Measurements from ENCODE around the gene UBTD2.

DNA sequence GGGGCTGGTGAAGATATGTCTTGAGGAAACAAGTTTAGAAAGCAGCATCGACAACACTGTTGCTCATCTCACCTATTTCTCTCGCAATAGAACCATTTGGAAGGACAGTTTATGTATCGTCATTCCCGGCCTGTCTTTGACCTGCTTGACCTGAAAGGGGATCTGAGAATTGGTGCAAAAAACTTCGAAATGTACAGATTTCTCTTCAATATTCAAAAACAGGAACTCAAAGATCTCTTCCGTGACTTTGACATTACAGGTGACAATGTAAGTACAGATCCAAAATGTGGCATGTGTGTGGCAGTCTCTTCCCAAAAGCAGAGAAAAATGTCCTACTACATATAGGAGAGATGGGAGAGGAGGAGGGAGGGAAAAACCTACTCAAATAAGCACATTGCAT lies 83.1 kb downstream of the UBTD2 start:
- TF ChIP-seq, protein P1, sequence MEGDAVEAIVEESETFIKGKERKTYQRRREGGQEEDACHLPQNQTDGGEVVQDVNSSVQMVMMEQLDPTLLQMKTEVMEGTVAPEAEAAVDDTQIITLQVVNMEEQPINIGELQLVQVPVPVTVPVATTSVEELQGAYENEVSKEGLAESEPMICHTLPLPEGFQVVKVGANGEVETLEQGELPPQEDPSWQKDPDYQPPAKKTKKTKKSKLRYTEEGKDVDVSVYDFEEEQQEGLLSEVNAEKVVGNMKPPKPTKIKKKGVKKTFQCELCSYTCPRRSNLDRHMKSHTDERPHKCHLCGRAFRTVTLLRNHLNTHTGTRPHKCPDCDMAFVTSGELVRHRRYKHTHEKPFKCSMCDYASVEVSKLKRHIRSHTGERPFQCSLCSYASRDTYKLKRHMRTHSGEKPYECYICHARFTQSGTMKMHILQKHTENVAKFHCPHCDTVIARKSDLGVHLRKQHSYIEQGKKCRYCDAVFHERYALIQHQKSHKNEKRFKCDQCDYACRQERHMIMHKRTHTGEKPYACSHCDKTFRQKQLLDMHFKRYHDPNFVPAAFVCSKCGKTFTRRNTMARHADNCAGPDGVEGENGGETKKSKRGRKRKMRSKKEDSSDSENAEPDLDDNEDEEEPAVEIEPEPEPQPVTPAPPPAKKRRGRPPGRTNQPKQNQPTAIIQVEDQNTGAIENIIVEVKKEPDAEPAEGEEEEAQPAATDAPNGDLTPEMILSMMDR (conservative IDR thresholded peaks at IDR 0.05 in 1 of 2, IDR thresholded peaks at IDR 0.05 in 1 of 2; ENCODE audit: low read depth in 1 of 2, low read length in 2 of 2) = no peak
- TF ChIP-seq EZH2 (IDR thresholded peaks at IDR 0.05; ENCODE audit: low read length, missing control alignments) = no peak

Data from fibroblast of lung (primary cell).